GM12878 (cell line): ENCODE results near the gene CIROP. TPM values are rescaled to one million over a fixed set of nuclear protein-coding genes. Genes with fewer than 3 reads are reported as not detected.

ENCODE experiments used
- ATAC-seq: fragments of 200-7000 bp; cut with Tn5 transposase; 3 replicates; pipeline ENCODE4 v1.9.1; 2020; ENCODE audit warnings: mild to moderate bottlenecking, moderate library complexity
- BruUV-seq: library from RNA; stranded (reverse); fragments of 400-500 nt; replicated peaks from 2 replicates; lab custom pipeline; 2021; lab: Mats Ljungman, UMichigan
- CTCF ChIA-PET: fragments of 300-600 bp; sonication (Branson Sonifier 250); formaldehyde crosslinking; extraction: SDS; loops from one replicate; lab custom pipeline; 2021; ENCODE audit warnings: inconsistent platforms; lab: Yijun Ruan, JAX
- POLR2A ChIA-PET: fragments of 350-600 bp; formaldehyde crosslinking; extraction: SDS; loops from one replicate; lab custom pipeline; 2021; ENCODE audit warnings: inconsistent platforms; lab: Charles Lee
- RAD21 ChIA-PET: fragments of 300-600 bp; sonication (Branson Sonifier 250); formaldehyde crosslinking; loops from one replicate; lab custom pipeline; 2023; ENCODE audit warnings: antibody characterized with exemption; ENCODE audit not compliant: unreplicated experiment; lab: Charles Lee
- SMC1A ChIA-PET: fragments of 300-600 bp; sonication (Branson Sonifier 250); formaldehyde crosslinking; loops from one replicate; lab custom pipeline; 2023; ENCODE audit not compliant: unreplicated experiment, uncharacterized antibody; lab: Charles Lee
- DNase-seq: peaks from one replicate; pipeline ENCODE4 v3.0.0-alpha.2; 2011; ENCODE audit warnings: low read depth, low spot score
- FAIRE-seq: peaks from 3 replicates; lab custom pipeline; 2011; peaks lifted over from hg19 to GRCh38; lab: Jason Lieb, UNC
- H2AFZ ChIP-seq: 2 replicates; pipeline ENCODE4 v1.6.0; 2011; ENCODE audit warnings: low read depth, low read length, control low read depth; ENCODE audit not compliant: control insufficient read depth
- H3K27ac ChIP-seq: 2 replicates; pipeline ENCODE4 v1.5.1; 2011; ENCODE audit warnings: control low read depth; ENCODE audit not compliant: control insufficient read depth, insufficient read depth
- H3K27me3 ChIP-seq, 2 experiments: replicated peaks in 1 of 2; 2 replicates each; pipeline versions ENCODE4 v1.6.0 to v1.6.1; 2011; ENCODE audit warnings: low read length in 1 of 2; ENCODE audit not compliant: control insufficient read depth in 2 of 2, insufficient read depth in 2 of 2
- H3K36me3 ChIP-seq, 2 experiments: 2 replicates each; pipeline ENCODE4 v1.5.1; 2011; ENCODE audit warnings: low read length in 1 of 2; ENCODE audit not compliant: control insufficient read depth in 2 of 2, insufficient read depth in 2 of 2
- H3K4me1 ChIP-seq: 2 replicates; pipeline ENCODE4 v1.6.1; 2011; ENCODE audit warnings: mild to moderate bottlenecking, low read length, moderate library complexity, mixed read lengths; ENCODE audit not compliant: control insufficient read depth, insufficient read depth
- H3K4me2 ChIP-seq: 2 replicates; pipeline ENCODE4 v1.6.0; 2011; ENCODE audit warnings: control low read depth; ENCODE audit not compliant: control insufficient read depth, insufficient read depth
- H3K4me3 ChIP-seq: fragments of 200-600 bp; sonication (generic); 2 replicates; pipeline ENCODE4 v1.5.1; 2016
- H3K79me2 ChIP-seq: 2 replicates; pipeline ENCODE4 v1.6.0; 2011; ENCODE audit warnings: low read length; ENCODE audit not compliant: control insufficient read depth, insufficient read depth
- H3K9ac ChIP-seq: 2 replicates; pipeline ENCODE4 v1.8.0; 2011; ENCODE audit warnings: low read length, control low read depth, mixed read lengths; ENCODE audit not compliant: control insufficient read depth, insufficient read depth
- H3K9me3 ChIP-seq: replicated peaks from 3 replicates; pipeline ENCODE4 v1.5.1; 2011; ENCODE audit warnings: mild to moderate bottlenecking, low read length; ENCODE audit not compliant: control insufficient read depth, insufficient read depth
- H4K20me1 ChIP-seq: 2 replicates; pipeline ENCODE4 v1.6.0; 2011; ENCODE audit not compliant: control insufficient read depth, insufficient read depth
- BMI1 ChIP-seq: fragments of 450-650 bp; IDR thresholded peaks from 2 replicates; pipeline ENCODE4 v1.6.1; 2016; ENCODE audit warnings: mild to moderate bottlenecking, moderate library complexity, borderline replicate concordance
- HDGF ChIP-seq: fragments of 450-650 bp; IDR thresholded peaks from 2 replicates; pipeline ENCODE4 v1.6.1; 2016; ENCODE audit warnings: antibody characterized with exemption
- KDM1A ChIP-seq: fragments of 200-600 bp; sonication (generic); IDR thresholded peaks from 2 replicates; pipeline ENCODE4 v1.6.1; 2016; ENCODE audit warnings: borderline replicate concordance
- LARP7 ChIP-seq: fragments of 450-650 bp; IDR thresholded peaks from 2 replicates; pipeline ENCODE4 v1.6.1; 2017; ENCODE audit warnings: mild to moderate bottlenecking
- MAX ChIP-seq: IDR thresholded peaks from 2 replicates; pipeline ENCODE4 v1.6.1; 2012; ENCODE audit warnings: low read depth, low read length, improper control_type of control experiment
- NRF1 ChIP-seq: conservative IDR thresholded peaks from 2 replicates; pipeline ENCODE4 v1.6.1; 2011; ENCODE audit warnings: mild to moderate bottlenecking, low read depth, low read length, improper control_type of control experiment
- POLR2A ChIP-seq: IDR thresholded peaks from 2 replicates; pipeline ENCODE4 v1.6.1; 2011; ENCODE audit warnings: low read depth, mild to moderate bottlenecking, low read length
- RAD51 ChIP-seq: fragments of 450-650 bp; IDR thresholded peaks from 2 replicates; pipeline ENCODE4 v1.6.1; 2016; ENCODE audit warnings: moderate library complexity, mild to moderate bottlenecking, inconsistent platforms
- RB1 ChIP-seq: fragments of 450-650 bp; formaldehyde crosslinking; IDR thresholded peaks from 2 replicates; pipeline ENCODE4 v1.6.1; 2017; ENCODE audit warnings: mild to moderate bottlenecking, borderline replicate concordance
- SKIL ChIP-seq: fragments of 450-650 bp; IDR thresholded peaks from 2 replicates; pipeline ENCODE4 v1.6.1; 2017; ENCODE audit warnings: mild to moderate bottlenecking, low read depth, inconsistent platforms; ENCODE audit not compliant: poor library complexity, severe bottlenecking
- STAT3 ChIP-seq: IDR thresholded peaks from 2 replicates; pipeline ENCODE4 v1.6.1; 2011; ENCODE audit warnings: low read depth, low read length, improper control_type of control experiment
- SUPT20H ChIP-seq: IDR thresholded peaks from 2 replicates; pipeline ENCODE4 v1.6.1; 2011; ENCODE audit warnings: low read depth, mild to moderate bottlenecking, low read length, moderate library complexity, borderline replicate concordance; ENCODE audit not compliant: control insufficient read depth
- SUZ12 ChIP-seq: fragments of 200-600 bp; sonication (generic); IDR thresholded peaks from one replicate; pipeline ENCODE4 v1.6.1; 2018; ENCODE audit warnings: antibody characterized with exemption, mild to moderate bottlenecking; ENCODE audit not compliant: unreplicated experiment
- in situ Hi-C: fragments of 300-500 bp; cut with MboI; formaldehyde crosslinking; loops from 9 replicates; pipeline ENCODE4 v1.14.3; 2018; ENCODE audit warnings: mixed read lengths
- intact Hi-C: fragments of 100-400 bp; cut with micrococcal nuclease; formaldehyde crosslinking; loops from one replicate; pipeline ENCODE4 v1.14.2; 2022; ENCODE audit not compliant: unreplicated experiment
- polyA plus RNA-seq, 11 experiments: library from polyadenylated mRNA; depleted of rRNA in 4 of 11; unstranded in 6 of 11; stranded (reverse) in 5 of 11; fragments of >200 nt; fragmentation: Nextera tagmentation in 4 of 11; fragmentation: Illumina TruSeq in 1 of 11; extraction: Ambion mirVana in 4 of 11; extraction: Trizol in 1 of 11; gene quantifications; 1 replicate in 1 of 11; 2 replicates in 10 of 11; pipeline versions ENCODE4 v1.2.1 to v1.2.3, GENCODE V29; 2011 to 2016; ENCODE audit warnings: inconsistent platforms in 2 of 11, missing spikeins in 2 of 11, low read depth in 1 of 11
- total RNA-seq, 4 experiments: library from RNA; depleted of rRNA in 3 of 4; stranded (reverse); fragments of >200 nt in 3 of 4; fragmentation: Illumina TruSeq in 1 of 4; extraction: Trizol in 1 of 4; gene quantifications; 2 replicates each; pipeline versions ENCODE4 v1.2.1 to v1.2.3, GENCODE V29; 2013 to 2021

The CIROP gene
- total and polyA plus RNA-seq, 10 of the 15 experiments (the other 5 are each of a cell fraction or from before 2014, with no cell fraction given): not detected

GRCh38 chr14:23149745-23150144 is 45.0 kb upstream of the CIROP start:
- peaks cover 0 to 2% of the 10 kb centered on the region in 2 experiments; a peak in 3 of 4 replicates for H3K27me3 ChIP-seq
- TF ChIP-seq LARP7: no peak
- no peak for TF ChIP-seq HDGF
- TF ChIP-seq SKIL: no peak
- no peak for TF ChIP-seq NRF1
- TF ChIP-seq POLR2A: no peak
- TF ChIP-seq SUZ12: no peak
- no peak for TF ChIP-seq BMI1
- no peak for TF ChIP-seq SUPT20H
- TF ChIP-seq RB1: no peak
- TF ChIP-seq MAX: no peak
- no peak for TF ChIP-seq STAT3
- no peak for TF ChIP-seq KDM1A
- no peak for TF ChIP-seq RAD51
- TF ChIP-seq, all 136 proteins: peak for 0
- H3K36me3 ChIP-seq: no peaks in the 10 kb centered on the region
- intact Hi-C loops: no loop called here
- ATAC-seq: no peak
- FAIRE-seq: no peak
- SMC1A ChIA-PET: no interaction called here
- in situ Hi-C loops: no loop called here
- H3K4me3 ChIP-seq: no peak overlapping the region
- no peaks in the 10 kb centered on the region for H3K79me2 ChIP-seq
- H3K27ac ChIP-seq: no peak overlapping the region
- H4K20me1 ChIP-seq: no peaks in the 10 kb centered on the region; the same call in 1 of the 2 replicates
- CTCF ChIA-PET: interaction anchor here (0.7 to 1.4 kb wide), 2 partner anchors 29 to 409 kb away, joined by 3 read pairs; no protein-coding TSS in a partner anchor
- no peak overlapping the region for H3K9ac ChIP-seq
- no peak overlapping the region for H3K4me2 ChIP-seq
- no peak for DNase-seq
- no peaks in the 10 kb centered on the region; the same call in 1 of the 2 replicates for H3K4me1 ChIP-seq
- RAD21 ChIA-PET: no interaction called here
- BruUV-seq: no TSS peak
- H3K9me3 ChIP-seq: no peaks in the 10 kb centered on the region
- POLR2A ChIA-PET: no interaction called here
- no peak overlapping the region for H2AFZ ChIP-seq
